ENCODE results near the gene DPF3.

Gene DPF3

GRCh38 chr14:72574715-72575114, 319.2 kb downstream of the DPF3 start:
- Mint-ChIP-seq H3K36me3 (ENCODE audit: low read depth) (no peaks in the 10 kb centered on the region), H3K4me1 (ENCODE audit: low read depth) (no peaks in the 10 kb centered on the region), H3K27me3 (peaks cover 36% of the 10 kb centered on the region), H3K4me3 (no peak overlapping the region), H3K9me3 (no peaks in the 10 kb centered on the region), H3K27ac (no peak overlapping the region)
- intact Hi-C loops (cut with micrococcal nuclease) = no loop called here

DNA sequence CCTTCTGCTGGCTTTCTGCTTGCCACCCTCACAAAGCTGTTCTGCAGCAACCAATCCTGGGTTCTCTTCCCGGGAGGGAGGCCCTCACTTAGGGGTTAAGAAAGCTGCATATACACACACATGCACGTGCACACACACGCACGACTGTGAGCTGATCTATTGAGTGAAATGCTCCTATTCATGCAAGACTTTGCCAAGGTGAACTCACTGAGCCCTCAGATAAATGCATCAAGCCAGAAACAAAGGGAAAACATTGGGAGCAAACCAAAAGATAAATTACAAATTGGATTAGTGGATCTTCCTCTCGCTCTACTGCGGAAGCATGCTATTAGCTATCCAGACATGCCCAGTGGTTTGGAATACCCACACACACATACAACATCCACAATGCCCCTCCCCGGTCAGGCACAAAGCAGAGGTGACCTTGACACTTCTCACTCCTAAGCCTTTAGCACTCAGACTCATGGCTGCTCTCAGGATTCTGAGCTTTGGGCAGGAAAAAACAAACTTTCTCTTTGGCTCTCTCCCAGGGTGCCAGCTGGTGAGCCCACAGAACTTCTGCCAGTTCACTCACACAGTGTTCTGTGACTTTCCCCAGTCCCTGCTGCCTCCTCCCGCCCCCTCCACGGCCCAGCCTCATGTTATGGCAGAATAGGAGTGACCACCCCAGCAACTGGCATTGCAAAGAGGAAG, 320.0 kb downstream of the DPF3 start:
- Mint-ChIP-seq H3K4me1 (ENCODE audit: low read depth) (no peaks in the 10 kb centered on the region), H3K36me3 (ENCODE audit: low read depth) (no peaks in the 10 kb centered on the region), H3K27me3 (peaks cover 32% of the 10 kb centered on the region), H3K4me3 (no peak overlapping the region), H3K27ac (no peak overlapping the region), H3K9me3 (no peaks in the 10 kb centered on the region)
- intact Hi-C loops (cut with micrococcal nuclease) = no loop called here

Measured in dendritic cell treated with granulocyte-macrophage colony-stimulating factor and Interleukin-4, amounts not matched to agents 40 ng/mL and 50 ng/mL, for 4 days (primary cell).